Body of pancreas (tissue), 4 donors: Measurements from ENCODE around the gene SLC35E1.

Source experiments
- CTCF ChIP-seq, 7 experiments: fragments of 450-650 bp in 4 of 7; fragments of 200-600 bp in 3 of 7; sonication (generic) in 3 of 7; IDR thresholded peaks; one replicate each; pipeline ENCODE4 v1.5.1; 2016 to 2019; ENCODE audit warnings: antibody characterized with exemption in 7 of 7
- POLR2A ChIP-seq, 3 donors: fragments of 450-650 bp; IDR thresholded peaks; one replicate each; pipeline ENCODE4 v1.6.1; 2016; ENCODE audit warnings: antibody characterized with exemption in 3 of 3, mild to moderate bottlenecking in 2 of 3

- no peak for TF ChIP-seq CTCF (IDR thresholded peaks at IDR 0.05)
- no peak for TF ChIP-seq POLR2A (IDR thresholded peaks at IDR 0.05)
These were observed 67.9 kb downstream of the SLC35E1 start for GRCh38 chr19:16504271-16504670.
